Endodermal cell (in vitro differentiated cells): ENCODE data around the gene NCMAP. TPM values are rescaled to one million over a fixed set of nuclear protein-coding genes. Genes with fewer than 3 reads are reported as not detected.

ENCODE experiments used
- DNase-seq: peaks from one replicate; pipeline ENCODE4 v3.0.0-alpha.2; 2017
- H3K27ac ChIP-seq: 2 replicates; pipeline ENCODE4 v1.5.1; 2013; ENCODE audit warnings: mild to moderate bottlenecking, low read depth, low read length, moderate library complexity
- H3K27me3 ChIP-seq: 2 replicates; pipeline ENCODE4 v1.6.1; 2013; ENCODE audit warnings: mild to moderate bottlenecking, low read length, moderate library complexity; ENCODE audit not compliant: insufficient read depth, control insufficient read depth, poor library complexity, severe bottlenecking
- H3K36me3 ChIP-seq: 2 replicates; pipeline ENCODE4 v1.7.0; 2013; ENCODE audit warnings: mild to moderate bottlenecking, low read length, moderate library complexity; ENCODE audit not compliant: control insufficient read depth, insufficient read depth
- H3K4me1 ChIP-seq: one replicate; pipeline ENCODE4 v1.7.0; 2013; ENCODE audit warnings: low read length; ENCODE audit not compliant: control insufficient read depth, insufficient read depth
- H3K4me3 ChIP-seq: 2 replicates; pipeline ENCODE4 v1.5.1; 2013; ENCODE audit warnings: mild to moderate bottlenecking, low read length, moderate library complexity
- H3K9ac ChIP-seq: 2 replicates; pipeline ENCODE4 v1.6.1; 2013; ENCODE audit warnings: mild to moderate bottlenecking, low read length, moderate library complexity; ENCODE audit not compliant: poor library complexity, severe bottlenecking; ENCODE audit errors: extremely low read depth
- H3K9me3 ChIP-seq: 2 replicates; pipeline ENCODE4 v1.6.1; 2013; ENCODE audit warnings: mild to moderate bottlenecking, low read length, moderate library complexity; ENCODE audit not compliant: control insufficient read depth
- H3K27ac Mint-ChIP-seq: 2 replicates; pipeline ENCODE4 v1.8.0; 2020; ENCODE audit warnings: mixed read lengths
- H3K27me3 Mint-ChIP-seq: 2 replicates; pipeline ENCODE4 v1.8.0; 2021; ENCODE audit warnings: mild to moderate bottlenecking, mixed read lengths; ENCODE audit not compliant: insufficient read depth
- H3K36me3 Mint-ChIP-seq: 2 replicates; pipeline ENCODE4 v1.8.0; 2020; ENCODE audit warnings: low read depth, mixed read lengths
- H3K4me1 Mint-ChIP-seq: 2 replicates; pipeline ENCODE4 v1.8.0; 2020; ENCODE audit warnings: mixed read lengths
- H3K4me3 Mint-ChIP-seq: 2 replicates; pipeline ENCODE4 v1.8.0; 2020; ENCODE audit warnings: mild to moderate bottlenecking, moderate library complexity, mixed read lengths
- H3K9me3 Mint-ChIP-seq: 2 replicates; pipeline ENCODE4 v1.8.0; 2020; ENCODE audit warnings: mild to moderate bottlenecking, mixed read lengths
- WGBS, 2 experiments: methylation state at CpG; one replicate each; pipeline versions ENCODE4 v1.1.5 to v1.1.7; 2013; ENCODE audit warnings: missing lambda C conversion rate in 2 of 2, mixed read lengths in 1 of 2; ENCODE audit not compliant: insufficient coverage in 1 of 2, insufficient read length in 1 of 2; 5-methylcytosine and 5-hydroxymethylcytosine counted together
- total RNA-seq, 2 donors: library from RNA; stranded (reverse); fragmentation: NEBNext Ultra II Directional in 1 of 2; extraction: Animal tissue kit (Norgen Biotek cat#: 25700) in 1 of 2; gene quantifications; 2 replicates in 1 of 2; 3 replicates in 1 of 2; pipeline ENCODE4 v1.2.1, GENCODE V29; 2021
- TF ChIP-seq, protein P1 (sequence below): fragments of 200-600 bp; sonication (generic); conservative IDR thresholded peaks from 2 replicates; pipeline ENCODE4 v1.5.0; 2021; ENCODE audit warnings: antibody characterized with exemption, mild to moderate bottlenecking

NCMAP gene
- total RNA-seq, 2 donors from 2014 or later: 0.15 to 0.42 TPM

DNA sequence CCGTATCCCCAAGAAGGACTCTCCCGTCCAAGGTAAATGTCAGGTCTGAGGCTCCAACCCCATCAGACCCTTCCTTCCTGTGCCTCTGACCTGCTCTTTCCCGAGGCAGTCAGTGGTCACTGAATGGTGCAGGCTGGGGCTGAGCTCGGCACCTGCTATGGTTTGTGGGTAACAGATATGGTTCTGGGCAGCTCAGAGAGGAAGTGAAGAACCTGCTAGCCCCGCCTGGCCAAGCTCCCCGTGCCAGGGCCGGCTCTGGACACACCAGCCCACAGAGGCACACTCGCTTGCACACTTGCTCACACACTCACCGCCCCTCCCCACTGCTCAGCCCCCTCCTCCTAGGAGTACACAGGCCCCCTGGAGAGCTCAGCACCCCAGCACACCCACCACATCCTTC, 16.4 kb downstream of the NCMAP start:
- H3K36me3 Mint-ChIP-seq: no peaks in the 10 kb centered on the region

DNA sequence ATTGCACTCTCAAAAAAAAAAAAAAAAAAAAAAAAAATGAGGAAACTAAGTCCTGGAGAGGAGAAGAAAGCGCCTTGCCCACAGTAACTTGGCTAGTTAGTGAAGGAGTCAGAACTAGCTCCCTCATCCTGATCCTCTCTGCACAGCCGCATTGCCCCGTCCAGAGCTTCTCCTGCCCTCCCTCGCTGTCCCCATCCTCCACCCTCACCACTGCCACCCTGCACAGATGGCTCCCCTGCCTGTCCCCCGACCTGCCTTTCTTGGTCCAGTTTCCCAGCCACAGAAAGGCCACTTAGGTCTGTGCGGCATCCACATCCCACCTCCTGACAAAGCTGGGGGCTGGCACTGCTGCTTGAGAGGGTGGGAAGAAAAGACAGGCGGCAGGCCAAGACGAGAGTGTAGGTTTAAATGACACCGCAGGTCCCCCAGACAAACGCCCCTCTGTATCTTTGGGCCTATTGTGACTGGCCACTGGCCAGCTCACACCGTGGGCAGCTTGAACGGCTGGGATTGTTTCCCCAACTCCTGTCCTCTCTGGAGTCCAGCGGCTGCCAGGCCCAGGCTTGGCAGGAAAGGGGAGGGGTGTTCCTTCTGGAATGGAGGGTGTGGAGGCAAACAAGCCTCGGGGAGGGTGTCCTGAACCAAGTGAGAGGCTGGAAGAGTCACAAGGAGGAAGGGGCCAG, 20.2 kb downstream of the NCMAP start:
- no peak for DNase-seq
- 66 to 84% methylated on average over 7 to 14 of the region's 14 CpGs for WGBS, 2 experiments

More for the DNA sequence above, 16.4 kb downstream of the NCMAP start:
- TF ChIP-seq, protein P1, sequence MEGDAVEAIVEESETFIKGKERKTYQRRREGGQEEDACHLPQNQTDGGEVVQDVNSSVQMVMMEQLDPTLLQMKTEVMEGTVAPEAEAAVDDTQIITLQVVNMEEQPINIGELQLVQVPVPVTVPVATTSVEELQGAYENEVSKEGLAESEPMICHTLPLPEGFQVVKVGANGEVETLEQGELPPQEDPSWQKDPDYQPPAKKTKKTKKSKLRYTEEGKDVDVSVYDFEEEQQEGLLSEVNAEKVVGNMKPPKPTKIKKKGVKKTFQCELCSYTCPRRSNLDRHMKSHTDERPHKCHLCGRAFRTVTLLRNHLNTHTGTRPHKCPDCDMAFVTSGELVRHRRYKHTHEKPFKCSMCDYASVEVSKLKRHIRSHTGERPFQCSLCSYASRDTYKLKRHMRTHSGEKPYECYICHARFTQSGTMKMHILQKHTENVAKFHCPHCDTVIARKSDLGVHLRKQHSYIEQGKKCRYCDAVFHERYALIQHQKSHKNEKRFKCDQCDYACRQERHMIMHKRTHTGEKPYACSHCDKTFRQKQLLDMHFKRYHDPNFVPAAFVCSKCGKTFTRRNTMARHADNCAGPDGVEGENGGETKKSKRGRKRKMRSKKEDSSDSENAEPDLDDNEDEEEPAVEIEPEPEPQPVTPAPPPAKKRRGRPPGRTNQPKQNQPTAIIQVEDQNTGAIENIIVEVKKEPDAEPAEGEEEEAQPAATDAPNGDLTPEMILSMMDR: no peak
- no peak for DNase-seq
- H3K27me3 ChIP-seq: no peaks in the 10 kb centered on the region
- no peaks in the 10 kb centered on the region for H3K36me3 ChIP-seq
- no peak overlapping the region for H3K9ac ChIP-seq
- no peak overlapping the region for H3K27ac ChIP-seq
- no peaks in the 10 kb centered on the region for H3K9me3 ChIP-seq
- no peak overlapping the region for H3K4me3 Mint-ChIP-seq
- WGBS, 2 experiments: 88 to 100% methylated on average over 5 to 9 of the region's 9 CpGs
- H3K4me1 Mint-ChIP-seq: peaks cover 21% of the 10 kb centered on the region
- H3K27me3 Mint-ChIP-seq: no peaks in the 10 kb centered on the region
- H3K27ac Mint-ChIP-seq: no peak overlapping the region
- no peaks in the 10 kb centered on the region for H3K4me1 ChIP-seq
- no peak overlapping the region for H3K4me3 ChIP-seq
- H3K9me3 Mint-ChIP-seq: no peaks in the 10 kb centered on the region

DNA sequence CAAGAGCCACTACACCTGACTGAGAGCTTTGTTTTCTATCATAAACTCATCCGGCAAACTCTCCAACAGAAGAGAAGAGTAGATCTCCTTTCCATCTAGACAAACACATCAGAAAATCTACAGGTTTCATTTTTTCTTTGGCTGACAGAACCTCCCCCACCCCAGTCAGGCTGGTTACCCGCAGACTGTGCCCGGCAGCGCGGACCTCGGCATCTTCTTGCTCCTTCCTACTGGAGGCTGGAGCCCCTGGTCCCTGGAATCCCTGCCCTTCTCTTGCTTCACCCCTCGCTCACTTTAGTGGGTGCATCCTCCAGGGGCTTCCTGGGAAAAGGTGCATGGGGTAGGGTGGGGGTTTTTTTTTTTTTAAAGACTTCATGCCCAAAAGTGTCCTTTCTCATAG, 23.0 kb downstream of the NCMAP start:
- H3K9me3 ChIP-seq: no peaks in the 10 kb centered on the region
- TF ChIP-seq, protein P1: no peak
- Mint-ChIP-seq H3K27ac (no peak overlapping the region), H3K9me3 (no peaks in the 10 kb centered on the region), H3K4me1 (no peaks in the 10 kb centered on the region), H3K36me3 (no peaks in the 10 kb centered on the region), H3K4me3 (no peak overlapping the region), H3K27me3 (no peaks in the 10 kb centered on the region)
- H3K9ac ChIP-seq: no peak overlapping the region
- no peak for DNase-seq
- H3K27me3 ChIP-seq: no peaks in the 10 kb centered on the region
- WGBS, 2 experiments: 76 to 100% methylated on average over 1 to 7 of the region's 7 CpGs
- no peak overlapping the region for H3K27ac ChIP-seq
- no peaks in the 10 kb centered on the region for H3K4me1 ChIP-seq
- no peak overlapping the region for H3K4me3 ChIP-seq
- H3K36me3 ChIP-seq: no peaks in the 10 kb centered on the region

More for the DNA sequence above, 20.2 kb downstream of the NCMAP start:
- Histone ChIP-seq H3K27me3 (no peaks in the 10 kb centered on the region), H3K4me1 (no peaks in the 10 kb centered on the region), H3K27ac (peak overlapping the region; percentile 24), H3K9me3 (no peaks in the 10 kb centered on the region), H3K36me3 (no peaks in the 10 kb centered on the region), H3K9ac (no peak overlapping the region), H3K4me3 (no peak overlapping the region)
- H3K4me1 Mint-ChIP-seq: no peaks in the 10 kb centered on the region
- H3K9me3 Mint-ChIP-seq: no peaks in the 10 kb centered on the region
- no peak overlapping the region for H3K27ac Mint-ChIP-seq
- no peak overlapping the region for H3K4me3 Mint-ChIP-seq
- TF ChIP-seq, protein P1: no peak
- H3K27me3 Mint-ChIP-seq: no peaks in the 10 kb centered on the region
- H3K36me3 Mint-ChIP-seq: no peaks in the 10 kb centered on the region
